ENCODE results near the gene FAM168B. TPM values are rescaled to one million over a fixed set of nuclear protein-coding genes. Genes with fewer than 3 reads are reported as not detected.
A peak's percentile ranks its signal among the peaks of the same experiment; 100 is the strongest.

FAM168B gene
- total RNA-seq, 2 donors from 2014 or later = 39.7 to 56.7 TPM

DNA sequence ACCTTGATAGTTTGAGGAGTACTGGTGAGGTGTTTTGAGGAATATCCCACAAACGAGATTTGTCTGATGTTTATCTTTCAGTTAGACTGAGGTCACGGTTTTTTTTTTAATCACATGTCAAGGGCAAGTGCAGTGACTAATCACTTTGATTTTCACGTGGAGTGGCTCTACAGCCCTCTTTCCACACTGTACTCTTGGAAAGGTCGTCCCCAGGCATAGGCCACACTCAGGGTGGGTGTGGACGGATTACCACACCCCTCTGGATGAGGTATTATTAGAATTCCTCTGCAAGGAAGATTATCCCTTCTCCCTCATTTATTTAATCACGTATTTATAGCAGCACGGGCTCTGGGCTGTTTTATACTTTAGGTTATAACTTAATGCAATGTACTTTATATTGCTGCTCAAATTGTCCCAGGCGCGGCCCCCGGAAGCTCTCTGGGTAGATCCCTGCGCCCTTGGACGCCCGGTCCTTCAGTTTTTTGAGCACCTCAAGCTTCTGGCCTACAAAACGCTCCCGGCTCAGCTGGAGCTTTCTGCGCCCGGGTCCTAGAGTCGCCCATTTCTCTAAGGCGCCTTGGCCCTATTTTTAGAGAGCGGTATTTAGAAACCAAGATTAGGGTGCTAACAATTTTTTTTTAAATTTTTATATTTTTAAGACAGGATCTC is 11.4 kb upstream of the FAM168B start:
- Histone ChIP-seq H3K27me3 (no peaks in the 10 kb centered on the region), H3K36me3 (replicated peaks in 1 of 2; ENCODE audit: insufficient read depth in 1 of 2, low read depth in 2 of 2) (no peaks in the 10 kb centered on the region), H3K9me3 (no peaks in the 10 kb centered on the region), H3K4me1 (peaks cover 29% of the 10 kb centered on the region), H3K4me3 (peak overlapping the region; percentile 61 to 94), H3K27ac (peak overlapping the region; percentile 90 to 95 (median 93))
- intact Hi-C loops (cut with DNase I) = no loop called here
- peak; percentile 82 for ATAC-seq
- WGBS, 2 donors = 0% methylated on average over 20 of the region's 20 CpGs
- TF ChIP-seq, protein P1, sequence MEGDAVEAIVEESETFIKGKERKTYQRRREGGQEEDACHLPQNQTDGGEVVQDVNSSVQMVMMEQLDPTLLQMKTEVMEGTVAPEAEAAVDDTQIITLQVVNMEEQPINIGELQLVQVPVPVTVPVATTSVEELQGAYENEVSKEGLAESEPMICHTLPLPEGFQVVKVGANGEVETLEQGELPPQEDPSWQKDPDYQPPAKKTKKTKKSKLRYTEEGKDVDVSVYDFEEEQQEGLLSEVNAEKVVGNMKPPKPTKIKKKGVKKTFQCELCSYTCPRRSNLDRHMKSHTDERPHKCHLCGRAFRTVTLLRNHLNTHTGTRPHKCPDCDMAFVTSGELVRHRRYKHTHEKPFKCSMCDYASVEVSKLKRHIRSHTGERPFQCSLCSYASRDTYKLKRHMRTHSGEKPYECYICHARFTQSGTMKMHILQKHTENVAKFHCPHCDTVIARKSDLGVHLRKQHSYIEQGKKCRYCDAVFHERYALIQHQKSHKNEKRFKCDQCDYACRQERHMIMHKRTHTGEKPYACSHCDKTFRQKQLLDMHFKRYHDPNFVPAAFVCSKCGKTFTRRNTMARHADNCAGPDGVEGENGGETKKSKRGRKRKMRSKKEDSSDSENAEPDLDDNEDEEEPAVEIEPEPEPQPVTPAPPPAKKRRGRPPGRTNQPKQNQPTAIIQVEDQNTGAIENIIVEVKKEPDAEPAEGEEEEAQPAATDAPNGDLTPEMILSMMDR (IDR thresholded peaks at IDR 0.05) = peak in 1 of 7 experiments; percentile 17
- no peak for TF ChIP-seq POLR2A (IDR thresholded peaks at IDR 0.05)
- DNase-seq = peak; percentile 43 to 85 (median 80)

DNA sequence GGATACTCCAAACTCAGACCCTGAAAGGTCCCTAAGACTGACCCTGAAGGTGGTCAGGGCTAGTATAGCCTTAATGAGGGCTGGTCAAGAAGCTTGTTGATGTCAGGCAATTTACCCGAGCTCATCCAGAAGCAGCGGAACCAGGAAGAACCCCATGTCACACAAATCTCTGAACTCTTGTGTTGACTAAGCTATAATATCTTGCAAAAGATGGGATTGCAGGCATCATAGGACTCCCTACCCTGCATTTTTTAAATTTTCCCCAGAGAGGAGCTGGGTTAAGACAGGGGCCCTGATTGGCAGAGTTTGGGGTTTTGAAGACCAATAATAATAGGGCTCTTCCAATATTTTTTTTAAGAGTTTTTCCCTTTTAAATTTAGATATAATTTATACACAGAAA is 9.9 kb upstream of the FAM168B start:
- no peak overlapping the region for H3K27ac ChIP-seq
- TF ChIP-seq, protein P1 (IDR thresholded peaks at IDR 0.05) = no peak
- TF ChIP-seq POLR2A (IDR thresholded peaks at IDR 0.05) = no peak
- H3K27me3 ChIP-seq = no peaks in the 10 kb centered on the region
- 80 to 92% methylated on average over 2 of the region's 2 CpGs for WGBS, 2 donors
- no peak overlapping the region for H3K4me3 ChIP-seq
- DNase-seq (no peak), ATAC-seq (no peak)
- H3K36me3 ChIP-seq (replicated peaks in 1 of 2; ENCODE audit: insufficient read depth in 1 of 2, low read depth in 2 of 2) = no peaks in the 10 kb centered on the region
- intact Hi-C loops (cut with DNase I) = no loop called here
- H3K9me3 ChIP-seq = no peaks in the 10 kb centered on the region
- peaks cover 29% of the 10 kb centered on the region for H3K4me1 ChIP-seq

DNA sequence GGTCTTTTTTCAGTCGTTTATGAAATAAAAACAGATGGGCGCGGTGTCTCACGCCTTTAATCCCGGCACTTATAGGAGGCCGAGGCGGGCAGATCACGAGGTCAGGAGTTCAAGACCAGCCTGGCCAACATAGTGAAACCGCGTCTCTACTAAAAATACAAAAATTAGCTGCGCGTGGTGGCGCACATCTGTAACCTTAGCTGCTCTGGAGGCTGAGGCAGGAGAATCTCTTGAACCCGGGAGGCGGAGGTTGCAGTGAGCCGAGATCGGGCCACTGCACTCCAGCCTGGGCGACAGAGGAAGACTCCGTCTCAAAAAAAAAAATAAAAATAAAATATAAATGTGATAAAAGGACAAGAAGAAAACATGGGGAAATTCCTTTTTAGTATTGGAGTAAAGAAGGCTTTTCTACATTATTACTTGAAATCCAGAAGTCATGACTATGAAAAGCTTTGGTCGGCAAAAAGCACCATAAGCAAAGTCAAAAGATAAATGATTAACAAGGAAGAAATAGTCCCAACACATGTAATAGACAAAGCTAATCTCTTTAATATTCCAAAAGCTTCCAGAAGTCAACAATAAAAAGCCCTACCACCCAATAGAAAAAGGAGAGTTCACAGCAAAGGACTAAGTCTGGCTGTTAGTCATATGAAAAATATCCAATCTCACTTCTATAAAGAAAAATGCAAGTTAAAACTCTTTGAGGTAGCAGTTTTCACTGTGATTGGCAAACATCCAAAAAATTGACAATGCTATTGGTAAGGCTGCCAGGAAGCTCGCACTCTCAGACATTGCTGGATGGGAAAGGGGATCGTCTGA is 1.4 kb upstream of the FAM168B start:
- no peak for DNase-seq
- ATAC-seq = no peak
- no peaks in the 10 kb centered on the region for H3K27me3 ChIP-seq
- H3K27ac ChIP-seq = peak overlapping the region in 2 of 4 donors; percentile 98 to 99
- no peak for TF ChIP-seq POLR2A (IDR thresholded peaks at IDR 0.05)
- TF ChIP-seq, protein P1 (IDR thresholded peaks at IDR 0.05) = no peak
- WGBS, 2 donors = 61 to 69% methylated on average over 22 of the region's 22 CpGs
- no peak overlapping the region for H3K4me3 ChIP-seq
- intact Hi-C loops (cut with DNase I) = no loop called here
- H3K4me1 ChIP-seq = peaks cover 26% of the 10 kb centered on the region
- no peaks in the 10 kb centered on the region for H3K36me3 ChIP-seq (replicated peaks in 1 of 2; ENCODE audit: insufficient read depth in 1 of 2, low read depth in 2 of 2)
- no peaks in the 10 kb centered on the region for H3K9me3 ChIP-seq

- no peaks in the 10 kb centered on the region for H3K36me3 ChIP-seq (replicated peaks in 1 of 2; ENCODE audit: insufficient read depth in 1 of 2, low read depth in 2 of 2)
- H3K4me1 ChIP-seq = peaks cover 26% of the 10 kb centered on the region
- peak; percentile 72 for ATAC-seq
- WGBS, 2 donors = 3 to 4% methylated on average over 25 to 37 of the region's 37 CpGs
- H3K27ac ChIP-seq = peak overlapping the region; percentile 92 to 99 (median 98)
- TF ChIP-seq, protein P1 (IDR thresholded peaks at IDR 0.05) = no peak
- TF ChIP-seq POLR2A (IDR thresholded peaks at IDR 0.05) = peak in 1 of 3 donors; percentile 76
- DNase-seq = peak in 2 of 4 donors; percentile 27 to 83
- intact Hi-C loops (cut with DNase I) = no loop called here
- peak overlapping the region; percentile 42 to 83 for H3K4me3 ChIP-seq
- H3K27me3 ChIP-seq = no peaks in the 10 kb centered on the region
- no peaks in the 10 kb centered on the region for H3K9me3 ChIP-seq
These were observed 619 bp upstream of the FAM168B start for GRCh38 chr2:131093696-131094462.

Measured in body of pancreas (tissue), 4 donors.